ENCODE data around the gene SRGAP2C. TPM values are rescaled to one million over a fixed set of nuclear protein-coding genes. Genes with fewer than 3 reads are reported as not detected.
"Not testable (repeated sequence)": the region's sequence is repeated elsewhere in the genome, so short reads cannot be mapped to it uniquely, and the experiment has no call there.

SRGAP2C gene
- total RNA-seq, 1 donor from 2014 or later: 20.0 TPM

DNA sequence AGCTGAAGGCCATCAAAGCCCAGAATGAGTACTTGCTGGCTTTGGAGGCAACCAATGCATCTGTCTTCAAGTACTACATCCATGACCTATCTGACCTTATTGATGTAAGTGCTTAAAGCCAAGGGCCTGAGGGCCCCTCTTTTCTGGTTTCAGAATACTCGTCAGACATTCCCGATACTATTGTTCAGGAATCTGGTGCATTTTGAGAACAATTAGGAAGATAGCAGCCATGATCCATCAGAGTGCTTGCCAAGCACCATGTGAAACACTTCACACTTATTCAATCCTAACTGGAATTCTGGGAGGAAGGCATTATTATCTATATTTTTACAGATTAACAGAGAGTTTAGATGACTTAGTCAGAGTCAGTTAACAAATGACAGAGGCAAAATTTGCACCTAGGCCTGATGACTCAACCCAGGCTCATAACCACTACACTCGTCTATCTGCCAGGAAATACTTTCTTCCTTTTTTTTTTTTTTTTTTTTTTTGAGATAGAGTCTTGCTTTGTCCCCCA, 190.1 kb downstream of the SRGAP2C start:
- DNase-seq (ENCODE audit: low read depth, low spot score): not testable (repeated sequence)

DNA sequence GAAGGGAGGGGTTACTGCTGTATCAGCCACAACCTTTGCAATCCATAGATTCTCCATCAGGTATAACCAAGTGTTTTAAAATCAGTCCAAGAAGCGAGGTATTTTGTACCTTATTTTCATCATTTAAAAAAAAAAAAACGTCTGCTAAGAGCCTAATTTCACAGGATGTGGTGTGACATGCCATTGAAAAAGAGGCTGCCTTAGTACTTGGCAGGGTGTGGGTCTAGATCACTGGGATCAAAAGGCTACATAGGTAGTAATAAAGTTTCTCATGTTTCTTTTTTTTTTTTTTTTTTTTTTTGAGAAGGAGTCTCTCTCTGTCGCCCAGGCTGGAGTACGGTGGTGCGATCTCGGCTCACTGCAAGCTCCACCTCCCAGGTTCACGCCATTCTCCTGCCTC, 192.2 kb downstream of the SRGAP2C start:
- DNase-seq (ENCODE audit: low read depth, low spot score): not testable (repeated sequence)

DNA sequence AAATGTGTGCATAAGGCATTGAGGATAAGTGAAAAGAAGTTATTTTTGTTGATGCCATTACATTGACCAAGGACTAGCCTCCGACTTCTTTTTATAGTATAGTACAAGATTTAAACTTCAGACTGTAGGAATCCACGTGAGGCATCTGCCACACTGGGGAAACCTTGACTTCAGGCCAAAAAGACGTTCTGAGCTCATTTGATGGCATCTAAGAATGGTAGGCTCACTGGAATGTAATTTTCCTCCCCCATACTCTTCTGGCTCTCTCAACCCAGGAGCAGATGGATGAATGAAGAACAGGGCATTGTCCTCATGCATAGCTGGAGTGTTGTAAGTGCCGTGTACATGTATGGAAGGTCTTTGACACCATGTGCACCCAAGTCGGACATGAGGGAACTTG, 194.0 kb downstream of the SRGAP2C start:
- DNase-seq (ENCODE audit: low read depth, low spot score): not testable (repeated sequence)

- not testable (repeated sequence) for DNase-seq (ENCODE audit: low read depth, low spot score)
Measured at GRCh38 chr1:121384754-121385153, 200.0 kb downstream of the SRGAP2C start.

GRCh38 chr1:121385162-121385561, 200.4 kb downstream of the SRGAP2C start:
- DNase-seq (ENCODE audit: low read depth, low spot score): not testable (repeated sequence)

DNA sequence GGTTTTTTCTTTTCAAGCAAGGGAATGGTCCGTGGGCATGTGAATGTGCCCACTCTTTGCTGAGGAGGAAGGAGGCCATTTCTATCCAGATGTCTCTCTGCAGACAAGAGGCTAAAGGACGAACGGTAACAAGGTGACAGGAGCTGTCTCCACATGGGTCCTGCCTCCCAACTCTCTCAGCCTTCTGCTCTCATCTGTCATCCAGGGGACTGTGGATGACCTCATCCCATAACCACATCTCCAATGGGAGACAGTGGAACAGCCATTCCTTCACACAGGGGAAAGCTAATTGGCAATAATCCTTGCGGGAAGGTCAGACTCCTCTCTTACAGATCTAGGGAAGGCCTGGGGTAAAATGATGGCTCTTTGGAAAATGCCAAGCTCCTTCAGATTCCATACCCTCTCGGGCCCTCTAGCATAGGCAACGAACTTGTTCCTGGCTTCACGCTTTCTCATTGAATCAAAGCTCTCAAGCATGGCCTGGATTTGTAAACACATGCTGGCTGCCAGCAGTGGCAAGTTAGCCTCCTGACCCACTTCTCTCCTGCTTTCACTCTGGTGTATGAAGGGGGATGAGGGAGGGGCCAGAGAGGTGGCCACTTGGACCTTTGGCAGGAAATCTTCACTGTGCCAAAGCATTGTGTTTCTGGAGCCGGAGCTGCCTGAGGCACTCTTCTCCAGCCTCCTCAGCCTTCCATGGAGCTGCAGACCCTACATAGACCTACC, 201.0 kb downstream of the SRGAP2C start:
- not testable (repeated sequence) for DNase-seq (ENCODE audit: low read depth, low spot score)

GRCh38 chr1:121386319-121386948, 201.7 kb downstream of the SRGAP2C start:
- DNase-seq (ENCODE audit: low read depth, low spot score): not testable (repeated sequence)

- not testable (repeated sequence) for DNase-seq (ENCODE audit: low read depth, low spot score)
Measured at GRCh38 chr1:121389895-121390560, 205.3 kb downstream of the SRGAP2C start.

DNA sequence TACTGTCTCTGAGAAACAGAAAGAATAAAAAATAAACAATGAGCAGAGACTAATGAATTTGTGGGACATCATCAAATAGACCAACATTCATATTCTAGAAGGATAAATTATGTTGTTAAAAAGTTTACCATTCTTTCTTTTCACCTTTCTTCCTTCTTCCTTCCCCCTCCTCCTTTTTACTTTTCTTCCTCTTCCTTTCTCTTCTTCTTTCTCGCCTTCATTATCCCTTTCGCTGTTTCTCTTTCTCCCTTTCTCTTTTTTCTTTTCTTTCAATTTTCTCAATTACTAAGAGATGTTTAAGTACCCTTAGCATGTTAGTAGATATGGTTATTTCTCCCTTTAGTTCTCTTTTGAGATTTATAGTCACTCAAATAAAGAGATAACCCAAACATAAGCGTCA, 207.4 kb downstream of the SRGAP2C start:
- DNase-seq (ENCODE audit: low read depth, low spot score): not testable (repeated sequence)

GRCh38 chr1:121395718-121396201, 211.0 kb downstream of the SRGAP2C start:
- not testable (repeated sequence) for DNase-seq (ENCODE audit: low read depth, low spot score)

DNA sequence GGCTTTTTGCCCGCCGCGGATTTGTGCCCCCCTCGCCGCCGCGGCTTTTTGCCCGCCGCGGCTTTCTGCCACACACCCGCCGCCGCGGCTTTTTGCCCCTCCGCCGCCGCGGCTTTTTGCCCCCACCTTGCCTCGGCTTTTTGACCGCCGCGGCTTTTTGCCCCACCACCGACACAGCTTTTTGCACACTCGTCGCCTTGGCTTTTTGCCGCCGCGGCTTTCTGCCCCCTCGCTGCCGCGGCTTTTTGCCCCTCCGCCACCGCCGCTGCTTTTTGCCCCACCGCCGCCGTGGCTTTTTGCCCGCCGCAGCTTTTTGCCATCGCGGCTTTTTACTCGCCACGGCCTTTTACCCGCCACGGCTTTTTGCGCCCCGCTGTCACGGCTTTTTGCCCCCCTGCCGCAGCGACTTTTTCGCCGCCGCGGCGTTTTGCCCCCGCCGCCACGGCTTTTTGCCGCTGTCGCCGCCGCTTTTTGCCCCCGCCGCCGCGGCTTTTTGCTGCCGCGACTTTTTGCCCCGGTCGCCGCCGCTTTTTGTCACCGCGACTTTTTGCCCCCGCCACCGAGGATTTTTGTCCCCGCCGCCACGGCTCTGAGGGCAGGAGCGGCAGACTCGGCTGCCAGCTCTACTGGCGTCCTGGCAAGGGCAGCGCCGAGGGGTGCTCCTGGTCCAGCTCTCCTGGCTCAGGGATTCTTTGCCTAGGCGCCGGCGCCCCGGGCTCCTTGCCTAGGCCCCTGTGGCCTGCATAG, 211.7 kb downstream of the SRGAP2C start:
- not testable (repeated sequence) for DNase-seq (ENCODE audit: low read depth, low spot score)

- not testable (repeated sequence) for DNase-seq (ENCODE audit: low read depth, low spot score)
Measured at GRCh38 chr1:121397101-121397500, 212.3 kb downstream of the SRGAP2C start.

DNA sequence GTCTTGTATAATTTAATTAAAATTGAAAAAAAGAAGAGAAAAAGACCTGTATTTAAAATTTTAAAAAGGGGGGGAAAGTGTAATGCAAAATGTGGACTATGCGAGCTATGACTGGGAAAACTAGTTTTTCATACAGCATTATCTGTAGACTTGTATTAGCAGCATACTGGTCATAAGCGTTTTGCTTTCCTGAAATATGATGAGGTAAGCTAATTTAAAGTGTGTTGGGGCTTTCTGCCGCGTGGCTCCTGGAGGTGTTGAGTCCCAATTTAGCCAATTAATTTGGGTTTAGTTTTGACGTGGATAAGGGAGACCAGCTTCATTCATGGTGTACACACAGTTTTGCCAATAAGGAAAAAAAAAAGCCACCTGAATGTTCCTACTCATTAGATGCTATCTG, 214.4 kb downstream of the SRGAP2C start:
- DNase-seq (ENCODE audit: low read depth, low spot score): not testable (repeated sequence)

- DNase-seq (ENCODE audit: low read depth, low spot score): not testable (repeated sequence)
Measured at GRCh38 chr1:121400108-121400507, 215.3 kb downstream of the SRGAP2C start.

- DNase-seq (ENCODE audit: low read depth, low spot score): not testable (repeated sequence)
Measured at GRCh38 chr1:121400541-121401310, 216.0 kb downstream of the SRGAP2C start.

DNA sequence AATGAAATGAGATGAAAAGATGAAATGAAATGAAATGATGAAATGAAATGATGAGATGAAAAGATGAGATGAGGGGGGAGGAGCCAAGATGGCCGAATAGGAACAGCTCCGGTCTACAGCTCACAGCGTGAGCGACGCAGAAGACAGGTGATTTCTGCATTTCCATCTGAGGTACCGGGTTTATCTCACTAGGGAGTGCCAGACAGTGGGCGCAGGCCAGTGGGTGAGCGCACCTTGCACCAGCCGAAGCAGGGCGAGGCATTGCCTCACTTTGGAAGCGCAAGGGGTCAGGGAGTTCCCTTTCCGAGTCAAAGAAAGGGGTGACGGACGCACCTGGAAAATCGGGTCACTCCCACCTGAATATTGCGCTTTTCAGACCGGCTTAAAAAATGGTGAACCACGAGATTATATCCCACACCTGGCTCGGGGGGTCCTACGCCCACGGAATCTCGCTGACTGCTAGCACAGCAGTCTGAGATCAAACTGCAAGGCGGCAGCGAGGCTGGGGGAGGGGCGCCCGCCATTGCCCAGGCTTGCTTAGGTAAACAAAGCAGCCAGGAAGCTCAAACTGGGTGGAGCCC, 216.7 kb downstream of the SRGAP2C start:
- not testable (repeated sequence) for DNase-seq (ENCODE audit: low read depth, low spot score)

GRCh38 chr1:121403254-121403653, 218.5 kb downstream of the SRGAP2C start:
- DNase-seq (ENCODE audit: low read depth, low spot score): not testable (repeated sequence)

DNA sequence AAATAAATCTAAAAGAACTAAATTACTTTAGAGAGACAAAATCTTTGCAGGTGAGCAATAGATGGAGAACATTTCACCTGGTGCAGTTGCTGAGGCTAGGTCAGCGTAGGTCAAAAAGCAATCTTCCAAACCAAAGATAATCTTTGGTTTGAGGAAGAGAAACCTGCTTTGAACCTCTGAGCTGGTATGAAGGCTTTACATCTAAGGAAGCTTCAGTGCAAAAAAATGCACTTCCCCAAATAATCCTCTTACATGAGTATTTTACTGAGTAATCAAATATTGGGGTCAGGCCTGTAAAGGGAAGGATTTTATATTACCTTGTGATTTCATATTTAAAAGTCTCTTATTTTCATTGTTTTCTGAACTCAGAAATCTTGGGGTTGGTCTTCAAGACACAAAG, 223.6 kb downstream of the SRGAP2C start:
- no peak for DNase-seq (ENCODE audit: low read depth, low spot score)

DNA sequence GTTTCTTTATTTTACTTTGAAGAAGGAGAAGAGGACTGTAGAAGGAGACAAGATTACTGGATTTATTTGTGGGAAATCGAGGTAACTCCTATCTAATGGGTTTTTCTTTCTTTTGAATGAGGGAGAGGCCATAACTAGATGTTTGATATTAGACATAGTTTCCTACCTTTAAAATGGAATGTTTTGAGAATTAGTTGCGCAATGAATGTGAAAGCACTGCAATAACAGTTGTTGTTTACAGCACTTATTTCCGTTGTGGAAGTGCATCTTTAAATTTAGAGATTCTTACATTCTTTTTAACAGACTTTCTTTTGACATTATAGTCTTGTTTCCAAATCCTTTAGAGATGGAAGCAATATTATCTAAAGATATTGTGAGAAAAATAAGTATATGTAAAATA, 229.0 kb downstream of the SRGAP2C start:
- no peak for DNase-seq (ENCODE audit: low read depth, low spot score)

GRCh38 chr1:121414905-121415304, 230.1 kb downstream of the SRGAP2C start:
- DNase-seq (ENCODE audit: low read depth, low spot score): no peak
